Heart right ventricle (tissue), 16 donors: ENCODE data around the gene ADSS1. TPM values are rescaled to one million over a fixed set of nuclear protein-coding genes. Genes with fewer than 3 reads are reported as not detected.

Experiments
- ATAC-seq, 8 donors: fragments of 200-7000 bp; cut with Tn5 transposase; one replicate each; pipeline ENCODE4 v1.9.1; 2020; ENCODE audit warnings: mild to moderate bottlenecking in 8 of 8, moderate library complexity in 8 of 8, moderate number of reproducible peaks in 1 of 8
- DNase-seq, 2 donors: peaks; one replicate each; pipeline ENCODE4 v3.0.0-alpha.2; 2020
- H3K27ac ChIP-seq, 10 donors: fragments of 200-600 bp; sonication (generic) in 2 of 10; one replicate each; pipeline versions ENCODE4 v1.5.0 to v1.8.0; 2020 to 2022; ENCODE audit warnings: mild to moderate bottlenecking in 3 of 10
- H3K27me3 ChIP-seq, 7 donors: fragments of 200-600 bp; one replicate each; pipeline ENCODE4 v1.8.0; 2021 to 2022; ENCODE audit warnings: mild to moderate bottlenecking in 2 of 7
- H3K36me3 ChIP-seq, 9 donors: fragments of 200-600 bp; sonication (generic) in 1 of 9; one replicate each; pipeline versions ENCODE4 v1.5.0 to v1.8.0; 2020 to 2022; ENCODE audit warnings: mild to moderate bottlenecking in 2 of 9
- H3K4me1 ChIP-seq, 9 donors: fragments of 200-600 bp; sonication (generic) in 1 of 9; one replicate each; pipeline versions ENCODE4 v1.5.0 to v1.8.0; 2020 to 2022; ENCODE audit warnings: mild to moderate bottlenecking in 4 of 9
- H3K4me3 ChIP-seq, 10 donors: fragments of 200-600 bp; sonication (generic) in 2 of 10; one replicate each; pipeline versions ENCODE4 v1.5.0 to v1.8.0; 2020 to 2022; ENCODE audit warnings: mild to moderate bottlenecking in 7 of 10, moderate library complexity in 2 of 10
- H3K9me3 ChIP-seq, 11 donors: fragments of 200-600 bp in 10 of 11; sonication (generic) in 2 of 11; one replicate each; pipeline versions ENCODE4 v1.5.0 to v1.8.0; 2013 to 2022; ENCODE audit warnings: mild to moderate bottlenecking in 2 of 11, control low read depth in 1 of 11, moderate library complexity in 1 of 11
- CTCF ChIP-seq, 9 donors: fragments of 200-600 bp; sonication (generic) in 2 of 9; IDR thresholded peaks; one replicate each; pipeline versions ENCODE4 v1.5.0 to v1.8.0; 2021 to 2022; ENCODE audit warnings: antibody characterized with exemption in 9 of 9, mild to moderate bottlenecking in 5 of 9, moderate library complexity in 1 of 9
- WGBS, 2 donors: extraction: QIAGEN DNeasy Blood & Tissue Kit; methylation state at CpG; one replicate each; pipeline ENCODE4 v1.1.7; 2013; ENCODE audit warnings: inconsistent platforms in 1 of 2; 5-methylcytosine and 5-hydroxymethylcytosine counted together
- intact Hi-C, 10 donors: fragments of 100-400 bp; cut with DNase I; formaldehyde crosslinking; loops; one replicate each; pipeline versions ENCODE4 v1.11.1 to v1.14.2; 2022
- polyA plus RNA-seq, 2 donors: library from polyadenylated mRNA; stranded (reverse); fragments of 200-250 nt; gene quantifications; one replicate each; pipeline ENCODE4 v1.2.3, GENCODE V29; 2013
- total RNA-seq, 10 donors: library from RNA; stranded (reverse); fragmentation: NEBNext Ultra II Directional in 3 of 10; extraction: Animal tissue kit (Norgen Biotek cat#: 25700) in 3 of 10; gene quantifications; one replicate each; pipeline versions ENCODE4 v1.2.1 to v1.2.4, GENCODE V29; 2021 to 2023
- donor health status: Arrhythmogenic right ventricular cardiomyopathy.
- donor health status: ischemic (EF 13 %, LVEDD 7.1; RV severe dilation, severe dysfunction).
- donor health status: healthy with polysubstance abuse.
- donor health status: DM: no; HTN: yes; CAD: no.
- donor health status: DM: no; HTN: no; CAD: no.
- donor health status: ischemic (EF 25% LVEDD 6.9; RV normal size, moderate dysfunction).
- donor health status: ischemic (EF 25% LVEDD 5.7; RV mildly dilated, moderate dysfunction).
- donor health status: healthy.
- donor health status: DM: yes; HTN: yes; CAD: no.
- donor health status: Ischemic cardiomyopathy.
- donor health status: ischemic (EF 35%, LVEDD 5.7; RV mildly dilated, moderate dysfunction).
- donor health status: nonischemic (EF 11% LVEDD 7.7; RV severe dilation, severe dysfunction).
- donor health status: DM: yes; HTN: yes; CAD: no.
- donor health status: PGD.
- donor health status: ischemic (EF 29% LVEDD 5.4; RV normal size, mild dysfunction).
- donor health status: nonischemic (EF 23%, LVEDD 6.1; RV moderate dilation, normal function).

The ADSS1 gene
- total and polyA plus RNA-seq, 12 donors: 74.6 to 295 (median 195) TPM

- no peak for TF ChIP-seq CTCF (IDR thresholded peaks at IDR 0.05)
- peaks cover 42 to 63% (median 53%) of the 10 kb centered on the region in 9 donors for H3K4me1 ChIP-seq
Measured at GRCh38 chr14:104685216-104685997, 38.6 kb upstream of the ADSS1 start.

GRCh38 chr14:104685998-104686610 is 37.9 kb upstream of the ADSS1 start:
- peaks cover 42 to 63% (median 53%) of the 10 kb centered on the region in 9 donors for H3K4me1 ChIP-seq
- WGBS, 2 donors: 98% methylated on average over 2 of the region's 2 CpGs
- no peak for DNase-seq

More at GRCh38 chr14:104685216-104685997, 38.6 kb upstream of the ADSS1 start:
- no peaks in the 10 kb centered on the region for H3K36me3 ChIP-seq
- 77 to 80% methylated on average over 4 of the region's 4 CpGs for WGBS, 2 donors
- no peaks in the 10 kb centered on the region for H3K27me3 ChIP-seq
- no peak overlapping the region for H3K4me3 ChIP-seq
- H3K27ac ChIP-seq: no peak overlapping the region
- intact Hi-C loops: loop anchor here in 1 of 10 donors (5.0 kb wide), 1 partner anchor 33 kb away; no protein-coding TSS in a partner anchor
- H3K9me3 ChIP-seq: no peaks in the 10 kb centered on the region
- DNase-seq (no peak), ATAC-seq (no peak)

GRCh38 chr14:104686624-104687517 is 37.2 kb upstream of the ADSS1 start:
- Histone ChIP-seq H3K9me3 (no peaks in the 10 kb centered on the region), H3K4me3 (no peak overlapping the region), H3K27ac (no peak overlapping the region), H3K36me3 (no peaks in the 10 kb centered on the region), H3K27me3 (no peaks in the 10 kb centered on the region), H3K4me1 (peaks cover 42 to 63% (median 52%) of the 10 kb centered on the region in 9 donors)
- no peak for TF ChIP-seq CTCF (IDR thresholded peaks at IDR 0.05)
- WGBS, 2 donors: 78 to 79% methylated on average over 20 of the region's 20 CpGs
- DNase-seq (peak in 1 of 2 donors; percentile 20), ATAC-seq (no peak)
- intact Hi-C loops: loop anchor here in 1 of 10 donors (5.0 kb wide), 1 partner anchor 35 kb away; no protein-coding TSS in a partner anchor

More at GRCh38 chr14:104685998-104686610, 37.9 kb upstream of the ADSS1 start:
- no peaks in the 10 kb centered on the region for H3K36me3 ChIP-seq
- H3K4me3 ChIP-seq: no peak overlapping the region
- no peak for ATAC-seq
- H3K27me3 ChIP-seq: no peaks in the 10 kb centered on the region
- intact Hi-C loops: loop anchor here in 1 of 10 donors (5.0 kb wide), 1 partner anchor 34 kb away; no protein-coding TSS in a partner anchor
- no peaks in the 10 kb centered on the region for H3K9me3 ChIP-seq
- TF ChIP-seq CTCF (IDR thresholded peaks at IDR 0.05): no peak
- H3K27ac ChIP-seq: no peak overlapping the region
